HL-60/S4 (cell line): Measurements from ENCODE around the gene DCAF6.

Experiments used
- in situ Hi-C: fragments of 300-500 bp; cut with MboI; formaldehyde crosslinking; loops from 2 replicates; pipeline ENCODE4 v1.14.3; 2022; ENCODE audit warnings: low sequenced_read_pairs

The DCAF6 gene

GRCh38 chr1:168100315-168101002 is 164.0 kb downstream of the DCAF6 start:
- in situ Hi-C loops: no loop called here

- in situ Hi-C loops: no loop called here
Observed at GRCh38 chr1:168101336-168101735, 164.9 kb downstream of the DCAF6 start.

GRCh38 chr1:168102487-168102886 is 166.0 kb downstream of the DCAF6 start:
- in situ Hi-C loops: no loop called here

- in situ Hi-C loops: no loop called here
Observed at GRCh38 chr1:168104535-168104934, 168.1 kb downstream of the DCAF6 start.

- in situ Hi-C loops: no loop called here
Observed at GRCh38 chr1:168105846-168106245, 169.4 kb downstream of the DCAF6 start.

GRCh38 chr1:168106274-168106673 is 169.8 kb downstream of the DCAF6 start:
- in situ Hi-C loops: no loop called here

GRCh38 chr1:168110896-168111545 is 174.5 kb downstream of the DCAF6 start:
- in situ Hi-C loops: no loop called here

- in situ Hi-C loops: no loop called here
Observed at GRCh38 chr1:168112673-168113305, 176.3 kb downstream of the DCAF6 start.

GRCh38 chr1:168114845-168115244 is 178.4 kb downstream of the DCAF6 start:
- in situ Hi-C loops: no loop called here

GRCh38 chr1:168116327-168116799 is 179.9 kb downstream of the DCAF6 start:
- in situ Hi-C loops: no loop called here

GRCh38 chr1:168119750-168120149 is 183.3 kb downstream of the DCAF6 start:
- in situ Hi-C loops: no loop called here

GRCh38 chr1:168121401-168122011 is 185.0 kb downstream of the DCAF6 start:
- in situ Hi-C loops: no loop called here

GRCh38 chr1:168125051-168125450 is 188.6 kb downstream of the DCAF6 start:
- in situ Hi-C loops: no loop called here
